ENCODE measurements around the gene HOXD3.

Gene HOXD3

DNA sequence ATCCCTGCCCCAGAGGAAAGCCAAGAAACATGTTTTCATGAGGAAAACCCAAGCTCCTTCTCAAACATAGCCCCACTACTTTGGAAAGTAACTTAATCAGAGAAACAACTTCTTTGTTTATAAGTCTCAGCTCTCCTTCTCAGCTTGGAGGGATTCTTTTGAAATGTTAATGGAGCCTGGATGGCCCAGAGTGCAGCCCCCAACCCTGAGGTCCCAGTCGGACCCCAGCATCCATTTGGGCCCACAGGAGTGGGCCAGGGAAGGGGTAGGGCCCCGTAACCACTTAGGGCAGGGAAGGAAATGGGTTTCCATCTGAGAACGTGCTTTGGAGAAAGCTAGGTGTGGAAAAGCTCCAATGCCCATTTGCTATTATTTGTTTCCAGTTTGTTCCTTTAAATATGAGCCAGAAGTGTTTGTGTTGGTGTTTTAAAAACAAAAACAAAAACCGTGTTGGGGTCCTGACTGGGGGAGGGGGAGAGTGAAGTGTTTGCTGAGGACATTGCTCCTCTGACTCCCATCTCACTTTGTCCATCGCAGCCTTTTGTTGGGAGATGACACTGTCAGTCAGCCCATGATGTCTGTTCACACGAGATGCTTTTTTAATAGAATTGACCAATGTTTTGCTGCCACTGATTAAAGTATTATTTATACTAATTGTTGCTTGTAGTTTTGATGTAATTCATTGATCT, 1.6 kb upstream of the HOXD3 start:
- DNase-seq (ENCODE audit: extremely low spot score) = no peak
- TF ChIP-seq, protein P1, sequence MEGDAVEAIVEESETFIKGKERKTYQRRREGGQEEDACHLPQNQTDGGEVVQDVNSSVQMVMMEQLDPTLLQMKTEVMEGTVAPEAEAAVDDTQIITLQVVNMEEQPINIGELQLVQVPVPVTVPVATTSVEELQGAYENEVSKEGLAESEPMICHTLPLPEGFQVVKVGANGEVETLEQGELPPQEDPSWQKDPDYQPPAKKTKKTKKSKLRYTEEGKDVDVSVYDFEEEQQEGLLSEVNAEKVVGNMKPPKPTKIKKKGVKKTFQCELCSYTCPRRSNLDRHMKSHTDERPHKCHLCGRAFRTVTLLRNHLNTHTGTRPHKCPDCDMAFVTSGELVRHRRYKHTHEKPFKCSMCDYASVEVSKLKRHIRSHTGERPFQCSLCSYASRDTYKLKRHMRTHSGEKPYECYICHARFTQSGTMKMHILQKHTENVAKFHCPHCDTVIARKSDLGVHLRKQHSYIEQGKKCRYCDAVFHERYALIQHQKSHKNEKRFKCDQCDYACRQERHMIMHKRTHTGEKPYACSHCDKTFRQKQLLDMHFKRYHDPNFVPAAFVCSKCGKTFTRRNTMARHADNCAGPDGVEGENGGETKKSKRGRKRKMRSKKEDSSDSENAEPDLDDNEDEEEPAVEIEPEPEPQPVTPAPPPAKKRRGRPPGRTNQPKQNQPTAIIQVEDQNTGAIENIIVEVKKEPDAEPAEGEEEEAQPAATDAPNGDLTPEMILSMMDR (IDR thresholded peaks at IDR 0.05; ENCODE audit: control extremely low read depth, extremely low read depth, low read depth, missing control alignments) = no peak
- ChIA-PET CTCF (interaction anchor here (0.8 to 1.6 kb wide), 5 partner anchors 12 to 993 kb away, joined by 3 to 6 read pairs (median 3); no protein-coding TSS in a partner anchor), POLR2A (no interaction called here)

DNA sequence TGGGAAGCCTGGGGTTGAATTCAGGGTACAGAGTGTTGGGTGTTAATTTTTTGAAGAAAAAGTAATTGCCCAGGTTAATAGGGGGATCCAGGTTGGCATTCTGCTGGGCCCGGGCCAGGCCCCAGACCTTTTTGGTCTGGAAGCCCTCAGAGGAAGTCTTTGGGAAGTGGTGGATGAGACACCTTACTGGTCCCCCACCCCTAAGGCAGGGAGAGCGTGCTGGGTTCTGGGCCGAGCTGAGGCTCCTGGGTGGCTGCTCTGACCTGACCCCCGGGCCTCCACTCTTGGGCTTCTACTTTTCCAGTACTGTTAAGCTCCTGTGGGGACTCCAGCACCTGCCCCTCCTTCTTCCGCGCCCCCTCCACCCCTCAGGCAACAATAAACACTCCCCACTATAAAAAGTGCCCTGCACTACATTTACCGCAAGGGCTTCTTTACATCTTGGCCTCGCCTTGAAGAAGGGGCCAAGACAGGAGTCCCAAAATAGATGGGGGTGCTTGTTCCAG, 753 bp upstream of the HOXD3 start:
- no peak for DNase-seq (ENCODE audit: extremely low spot score)
- POLR2A ChIA-PET = no interaction called here
- CTCF ChIA-PET = interaction anchor here (1.4 kb wide), 1 partner anchor 16 kb away, joined by 3 read pairs; no protein-coding TSS in a partner anchor
- TF ChIP-seq, protein P1 (IDR thresholded peaks at IDR 0.05; ENCODE audit: control extremely low read depth, extremely low read depth, low read depth, missing control alignments) = no peak

DNA sequence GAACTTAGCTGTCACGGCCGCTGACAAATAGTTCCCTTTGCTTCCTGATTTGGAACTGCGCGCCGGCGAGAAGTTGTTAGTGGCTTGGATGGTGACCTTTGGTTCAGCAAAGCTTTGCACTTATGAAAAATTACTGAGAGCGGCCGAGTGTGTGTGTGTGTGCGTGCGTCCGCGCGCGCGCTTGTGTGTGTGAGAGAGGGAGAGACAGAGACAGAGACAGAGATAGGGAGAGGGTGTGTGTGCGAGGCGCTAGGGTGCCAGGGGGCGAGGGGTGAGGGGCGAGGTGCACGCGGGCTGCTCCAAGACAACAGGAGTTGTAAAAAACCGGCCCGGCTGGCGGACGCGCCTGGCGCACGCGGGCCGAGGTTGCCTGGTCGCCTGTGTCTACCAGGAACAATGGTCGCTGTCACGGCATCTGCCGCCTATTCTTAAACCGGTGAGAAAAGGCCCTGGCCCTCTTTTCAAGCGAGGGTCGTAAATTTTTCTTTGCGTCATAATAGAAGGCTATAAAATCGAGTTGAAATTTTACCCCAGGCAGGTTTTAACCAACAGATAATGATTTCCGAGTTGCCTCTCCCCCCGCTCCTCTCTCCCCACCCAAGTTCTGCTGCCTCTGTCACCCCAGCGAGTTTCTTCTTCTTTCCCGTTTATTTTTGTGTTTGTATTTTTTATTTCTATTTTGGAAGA, 535 bp downstream of the HOXD3 start:
- POLR2A ChIA-PET = no interaction called here
- CTCF ChIA-PET = interaction anchor here (1.6 kb wide), 1 partner anchor 47 kb away, joined by 5 read pairs; no protein-coding TSS in a partner anchor
- DNase-seq (ENCODE audit: extremely low spot score) = no peak
- TF ChIP-seq, protein P1 (IDR thresholded peaks at IDR 0.05; ENCODE audit: control extremely low read depth, extremely low read depth, low read depth, missing control alignments) = no peak

DNA sequence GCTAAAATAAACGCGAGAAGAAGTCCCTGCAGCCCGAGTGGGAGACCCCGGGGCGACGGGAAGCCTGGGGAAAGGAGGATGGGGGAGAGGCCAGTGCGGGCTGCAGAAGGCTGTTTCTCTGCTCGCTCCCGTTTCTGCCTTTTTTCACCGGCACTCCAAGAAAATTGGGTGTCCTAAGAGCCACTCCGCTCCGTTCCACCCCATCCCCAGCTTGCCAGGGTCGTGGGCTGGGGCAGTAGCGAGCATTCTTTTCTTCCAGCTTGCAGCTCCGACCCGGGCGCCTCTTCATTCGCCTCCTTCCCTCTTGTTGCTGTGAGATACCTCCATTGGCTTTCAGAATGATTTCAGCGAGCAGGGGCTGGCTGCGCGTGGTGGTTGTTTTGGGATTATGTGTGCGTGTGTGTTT, 1.1 kb downstream of the HOXD3 start:
- ChIA-PET POLR2A (interaction anchor here (0.5 kb wide), 1 partner anchor 61 kb away, joined by 8 read pairs; no protein-coding TSS in a partner anchor), CTCF (interaction anchor here (1.6 kb wide), 1 partner anchor 48 kb away, joined by 5 read pairs; no protein-coding TSS in a partner anchor)
- TF ChIP-seq, protein P1 (IDR thresholded peaks at IDR 0.05; ENCODE audit: control extremely low read depth, extremely low read depth, low read depth, missing control alignments) = no peak
- no peak for DNase-seq (ENCODE audit: extremely low spot score)

DNA sequence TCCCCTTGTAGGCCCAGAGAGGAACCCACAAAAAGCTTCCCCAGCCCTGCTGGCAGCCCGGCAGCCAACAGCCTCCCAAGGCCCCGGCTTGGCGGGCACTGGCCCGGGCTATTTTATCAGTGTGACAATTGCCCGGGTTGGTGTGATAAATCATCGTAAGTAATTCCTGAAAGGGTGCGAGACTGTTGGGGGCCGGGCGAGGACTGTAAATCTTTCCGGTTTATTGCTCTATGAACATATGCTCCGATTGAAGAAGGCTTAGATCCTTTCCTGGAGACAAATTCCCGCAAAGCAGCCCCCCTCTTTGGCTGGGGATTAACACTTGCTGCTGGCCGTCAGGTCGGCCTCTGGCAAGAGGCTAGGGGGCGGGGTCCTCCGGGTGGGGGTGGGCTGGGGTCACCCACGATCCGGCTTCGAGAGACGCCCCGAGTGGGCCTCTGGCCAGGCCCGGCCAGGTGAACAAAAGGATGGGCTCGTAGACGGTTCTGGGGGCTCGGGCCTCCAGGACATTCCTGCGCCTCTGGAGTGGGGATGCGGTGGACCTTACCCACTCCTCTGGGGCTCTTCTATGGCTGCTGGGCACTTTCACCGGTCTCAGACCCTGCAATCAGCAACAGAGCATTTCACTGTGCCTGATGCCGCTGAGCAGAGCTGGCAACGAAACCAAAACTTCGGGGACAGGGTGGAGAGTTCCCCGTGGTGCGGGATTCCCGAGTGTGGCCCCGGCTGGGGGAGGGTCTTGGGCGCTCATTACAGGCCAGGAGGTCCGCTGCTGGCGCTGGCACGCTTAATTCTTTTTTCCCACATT, 2.0 kb downstream of the HOXD3 start:
- TF ChIP-seq, protein P1 (IDR thresholded peaks at IDR 0.05; ENCODE audit: control extremely low read depth, extremely low read depth, low read depth, missing control alignments) = no peak
- DNase-seq (ENCODE audit: extremely low spot score) = no peak
- CTCF ChIA-PET = interaction anchor here (1.4 to 1.6 kb wide), 2 partner anchors 32 to 49 kb away, joined by 4 to 5 read pairs; no protein-coding TSS in a partner anchor
- POLR2A ChIA-PET = interaction anchor here (0.5 kb wide), 1 partner anchor 62 kb away, joined by 8 read pairs; no protein-coding TSS in a partner anchor
